ENCODE results near the gene MCTP1. TPM values are rescaled to one million over a fixed set of nuclear protein-coding genes. Genes with fewer than 3 reads are reported as not detected.

Gene MCTP1
- total RNA-seq, 1 experiment from 2014 or later, result 5.6 TPM

GRCh38 chr5:94872526-94872925 lies 412.4 kb downstream of the MCTP1 start:
- TF ChIP-seq ELF4 (CRISPR knock-in tag; IDR thresholded peaks at IDR 0.05; ENCODE audit: low read depth) (no peak), ZNF425 (CRISPR knock-in tag; conservative IDR thresholded peaks at IDR 0.05) (no peak)
- TF ChIP-seq, protein P1, sequence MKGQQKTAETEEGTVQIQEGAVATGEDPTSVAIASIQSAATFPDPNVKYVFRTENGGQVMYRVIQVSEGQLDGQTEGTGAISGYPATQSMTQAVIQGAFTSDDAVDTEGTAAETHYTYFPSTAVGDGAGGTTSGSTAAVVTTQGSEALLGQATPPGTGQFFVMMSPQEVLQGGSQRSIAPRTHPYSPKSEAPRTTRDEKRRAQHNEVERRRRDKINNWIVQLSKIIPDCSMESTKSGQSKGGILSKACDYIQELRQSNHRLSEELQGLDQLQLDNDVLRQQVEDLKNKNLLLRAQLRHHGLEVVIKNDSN (CRISPR knock-in tag; IDR thresholded peaks at IDR 0.05), result no peak
- H3K9me3 Mint-ChIP-seq, result no peaks in the 10 kb centered on the region
- H3K4me3 Mint-ChIP-seq, result no peak overlapping the region
- no peaks in the 10 kb centered on the region for H3K36me3 Mint-ChIP-seq
- ChIA-PET CTCF (interaction anchor here (1.7 kb wide), 1 partner anchor 21 kb away, joined by 6 read pairs; no protein-coding TSS in a partner anchor), POLR2A (no interaction called here)
- H3K27ac Mint-ChIP-seq, result no peak overlapping the region
- ATAC-seq (no peak), DNase-seq (ENCODE audit: low spot score) (no peak)
- H3K27me3 Mint-ChIP-seq (ENCODE audit: low read depth), result no peaks in the 10 kb centered on the region
- H3K4me1 Mint-ChIP-seq, result peaks cover 32% of the 10 kb centered on the region

DNA sequence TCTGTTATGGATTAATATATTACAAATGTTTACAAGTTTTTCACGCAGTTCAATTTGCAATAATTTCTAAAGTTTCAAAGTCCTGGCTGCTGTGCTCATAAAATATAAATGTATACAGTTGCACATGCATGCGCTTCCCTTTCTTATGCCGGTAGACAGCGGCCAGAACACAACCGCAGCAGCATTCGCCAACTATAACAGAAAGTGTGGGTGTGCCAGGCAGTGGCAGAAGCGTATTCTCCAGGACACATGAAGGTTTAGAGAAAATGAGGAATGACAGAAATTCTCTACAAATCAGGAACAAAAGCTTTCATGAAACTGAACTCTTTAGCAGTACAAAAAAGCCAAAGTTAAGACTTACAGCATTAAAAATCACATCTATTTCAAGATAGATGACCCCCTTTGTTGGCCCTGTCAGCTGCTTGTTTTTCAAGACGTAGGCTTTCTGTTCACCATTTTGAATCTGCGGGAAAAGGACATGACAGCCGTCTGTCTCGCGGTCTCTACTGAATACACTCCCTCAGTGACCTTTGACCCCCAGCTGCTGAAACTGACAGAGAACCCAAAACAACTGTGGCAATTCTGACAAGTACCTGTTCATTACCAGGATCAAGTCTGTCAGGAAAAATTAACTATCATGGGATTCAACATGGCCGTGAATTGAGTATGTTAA lies 414.2 kb downstream of the MCTP1 start:
- H3K4me3 Mint-ChIP-seq, result no peak overlapping the region
- TF ChIP-seq ATF1 (CRISPR knock-in tag; IDR thresholded peaks at IDR 0.05), result no peak
- DNase-seq (ENCODE audit: low spot score) (peak; percentile 15), ATAC-seq (peak; percentile 72)
- no peaks in the 10 kb centered on the region for H3K27me3 Mint-ChIP-seq (ENCODE audit: low read depth)
- H3K36me3 Mint-ChIP-seq, result no peaks in the 10 kb centered on the region
- POLR2A ChIA-PET, result no interaction called here
- CTCF ChIA-PET, result interaction anchor here (0.8 to 1.7 kb wide), 2 partner anchors 20 to 23 kb away, joined by 3 to 6 read pairs; no protein-coding TSS in a partner anchor
- H3K27ac Mint-ChIP-seq, result peak overlapping the region; percentile 82
- no peaks in the 10 kb centered on the region for H3K9me3 Mint-ChIP-seq
- H3K4me1 Mint-ChIP-seq, result peaks cover 48% of the 10 kb centered on the region

- no peak for ATAC-seq
- Mint-ChIP-seq H3K27me3 (ENCODE audit: low read depth) (no peaks in the 10 kb centered on the region), H3K27ac (no peak overlapping the region), H3K36me3 (no peaks in the 10 kb centered on the region), H3K9me3 (no peaks in the 10 kb centered on the region), H3K4me3 (no peak overlapping the region), H3K4me1 (peaks cover 44% of the 10 kb centered on the region)
- ChIA-PET CTCF (no interaction called here), POLR2A (no interaction called here)
- TF ChIP-seq ZNF232 (CRISPR knock-in tag; IDR thresholded peaks at IDR 0.05) (no peak), AR (CRISPR knock-in tag; IDR thresholded peaks at IDR 0.05) (no peak), IRF2 (CRISPR knock-in tag; IDR thresholded peaks at IDR 0.05; ENCODE audit: borderline replicate concordance, low read depth) (no peak), MYBL2 (CRISPR knock-in tag; IDR thresholded peaks at IDR 0.05) (no peak), JAZF1 (CRISPR knock-in tag; IDR thresholded peaks at IDR 0.05) (no peak), ZNF219 (CRISPR knock-in tag; IDR thresholded peaks at IDR 0.05; ENCODE audit: borderline replicate concordance) (no peak), STAT6 (CRISPR knock-in tag; conservative IDR thresholded peaks at IDR 0.05; ENCODE audit: low read depth) (no peak), EMX1 (CRISPR knock-in tag; IDR thresholded peaks at IDR 0.05) (no peak), NR1H2 (CRISPR knock-in tag; IDR thresholded peaks at IDR 0.05) (no peak), ATF1 (CRISPR knock-in tag; IDR thresholded peaks at IDR 0.05) (no peak), ETV6 (CRISPR knock-in tag; IDR thresholded peaks at IDR 0.05) (no peak), E2F5 (CRISPR knock-in tag; IDR thresholded peaks at IDR 0.05) (no peak), ZNF423 (CRISPR knock-in tag; IDR thresholded peaks at IDR 0.05) (no peak), ZNF425 (CRISPR knock-in tag; conservative IDR thresholded peaks at IDR 0.05) (no peak)
- no peak for DNase-seq (ENCODE audit: low spot score)
Measured at GRCh38 chr5:94869921-94870320, 415.0 kb downstream of the MCTP1 start.

Data from WTC11 (cell line).